Panc1 (cell line): ENCODE results near the gene EEA1.

ENCODE experiments used
- CTCF ChIP-seq: fragments of 450-650 bp; IDR thresholded peaks from 2 replicates; pipeline ENCODE4 v1.5.1; 2017; ENCODE audit warnings: mild to moderate bottlenecking
- POLR2AphosphoS5 ChIP-seq: IDR thresholded peaks from 2 replicates; pipeline ENCODE4 v1.6.1; 2012; ENCODE audit warnings: mild to moderate bottlenecking, low read depth, low read length, moderate library complexity
- REST ChIP-seq, 2 experiments: IDR thresholded peaks; 2 replicates each; pipeline ENCODE4 v1.6.1; 2011 to 2012; ENCODE audit warnings: low read depth in 2 of 2, control low read depth in 1 of 2, low read length in 1 of 2, mild to moderate bottlenecking in 1 of 2, moderate library complexity in 1 of 2; ENCODE audit not compliant: insufficient read depth in 1 of 2
- SIN3A ChIP-seq: IDR thresholded peaks from 2 replicates; pipeline ENCODE4 v1.6.1; 2012; ENCODE audit warnings: low read depth, mild to moderate bottlenecking, low read length, moderate library complexity, borderline replicate concordance; ENCODE audit not compliant: insufficient read depth
- TCF7L2 ChIP-seq: IDR thresholded peaks from 2 replicates; pipeline ENCODE4 v1.6.1; 2011; ENCODE audit warnings: mild to moderate bottlenecking, low read depth, low read length, inconsistent platforms

- TF ChIP-seq CTCF = no peak
- no peak for TF ChIP-seq TCF7L2
- TF ChIP-seq REST (IDR thresholded peaks at IDR 0.05; ENCODE audit: insufficient read depth in 1 of 2, low read depth in 2 of 2, low read length in 1 of 2) = no peak
- TF ChIP-seq SIN3A = no peak
- TF ChIP-seq POLR2AphosphoS5 = no peak
Observed at GRCh38 chr12:92796650-92797049, 132.4 kb downstream of the EEA1 start.
